Natural killer cell (primary cell): ENCODE measurements around the gene SHCBP1L. TPM values are rescaled to one million over a fixed set of nuclear protein-coding genes. Genes with fewer than 3 reads are reported as not detected.

Experiments used
- ATAC-seq, 3 donors: fragments of 150-1000 bp in 2 of 3; fragments of 200-7000 bp in 1 of 3; cut with Tn5 transposase; 1 replicate in 1 of 3; 2 replicates in 2 of 3; pipeline ENCODE4 v1.10.0; 2021; ENCODE audit warnings: mild to moderate bottlenecking in 2 of 3, moderate library complexity in 2 of 3
- DNase-seq, 2 donors: peaks; one replicate each; pipeline versions ENCODE4 v3.0.0 to v3.0.0-alpha.2; 2013 to 2021; ENCODE audit warnings: mixed read lengths in 1 of 2
- H3K27ac ChIP-seq: one replicate; pipeline ENCODE4 v1.5.1; 2013; ENCODE audit warnings: mild to moderate bottlenecking, low read length
- H3K27me3 ChIP-seq: one replicate; pipeline ENCODE4 v1.6.1; 2013; ENCODE audit warnings: low read length; ENCODE audit not compliant: control insufficient read depth, insufficient read depth
- H3K36me3 ChIP-seq: one replicate; pipeline ENCODE4 v1.6.1; 2013; ENCODE audit warnings: low read length; ENCODE audit not compliant: control insufficient read depth, insufficient read depth
- H3K4me1 ChIP-seq: one replicate; pipeline ENCODE4 v1.6.1; 2013; ENCODE audit warnings: low read length; ENCODE audit not compliant: control insufficient read depth, insufficient read depth
- H3K4me3 ChIP-seq: one replicate; pipeline ENCODE4 v1.5.1; 2013; ENCODE audit warnings: low read length
- H3K9me3 ChIP-seq: one replicate; pipeline ENCODE4 v1.6.1; 2013; ENCODE audit warnings: low read length; ENCODE audit not compliant: control insufficient read depth, insufficient read depth
- H3K27ac Mint-ChIP-seq, 2 donors: one replicate each; pipeline ENCODE4 v1.8.0; 2022; ENCODE audit warnings: mild to moderate bottlenecking in 2 of 2, mixed read lengths in 2 of 2, moderate library complexity in 1 of 2
- H3K27me3 Mint-ChIP-seq, 2 donors: one replicate each; pipeline ENCODE4 v1.8.0; 2022; ENCODE audit warnings: low read depth in 2 of 2, mixed read lengths in 2 of 2
- H3K36me3 Mint-ChIP-seq: one replicate; pipeline ENCODE4 v1.8.0; 2022; ENCODE audit warnings: mixed read lengths
- H3K4me1 Mint-ChIP-seq, 2 donors: one replicate each; pipeline ENCODE4 v1.8.0; 2022; ENCODE audit warnings: mixed read lengths in 2 of 2
- H3K4me3 Mint-ChIP-seq: one replicate; pipeline ENCODE4 v1.8.0; 2022; ENCODE audit warnings: mild to moderate bottlenecking, moderate library complexity, mixed read lengths
- H3K9me3 Mint-ChIP-seq, 2 donors: one replicate each; pipeline ENCODE4 v1.8.0; 2022; ENCODE audit warnings: mixed read lengths in 2 of 2
- WGBS: methylation state at CpG from one replicate; pipeline ENCODE4 v1.1.7; 2013; ENCODE audit warnings: missing lambda C conversion rate; ENCODE audit not compliant: insufficient coverage; 5-methylcytosine and 5-hydroxymethylcytosine counted together
- intact Hi-C: fragments of 100-400 bp; cut with micrococcal nuclease; formaldehyde crosslinking; loops from one replicate; pipeline ENCODE4 v1.14.2; 2022
- total RNA-seq, 4 donors: library from RNA; stranded (reverse); fragments of 120-200 nt in 1 of 4; gene quantifications; one replicate each; pipeline versions ENCODE4 v1.2.3 to v1.2.4, GENCODE V29; 2013 to 2022
- TF ChIP-seq, protein P1 (sequence below): fragments of 200-600 bp; IDR thresholded peaks from one replicate; pipeline ENCODE4 v1.8.0; 2022; ENCODE audit warnings: antibody characterized with exemption

SHCBP1L gene
- total RNA-seq, 3 donors from 2014 or later (not counting 1 experiment from before 2014, with no cell fraction given) = not detected

DNA sequence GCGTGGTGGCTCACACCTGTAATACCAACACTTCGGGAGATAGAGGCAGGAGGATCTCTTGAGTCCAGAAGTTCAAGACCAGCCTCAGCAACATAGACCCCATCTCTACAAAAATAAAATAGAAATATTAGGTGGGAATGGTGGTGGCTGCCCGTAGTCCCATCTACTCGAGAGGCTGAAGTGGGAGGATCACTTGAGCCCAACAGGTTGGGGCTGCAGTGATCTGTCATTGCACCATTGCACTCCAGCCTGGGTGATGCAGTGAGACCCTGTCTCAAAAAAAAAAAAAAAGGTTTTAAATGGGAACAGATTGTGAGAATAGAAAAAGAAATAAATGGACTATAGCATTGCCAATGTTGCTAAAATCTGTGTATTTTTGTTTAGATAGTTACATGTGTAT lies 102.6 kb downstream of the SHCBP1L start:
- Mint-ChIP-seq H3K4me1 (peaks cover 32 to 47% of the 10 kb centered on the region in 2 donors), H3K9me3 (no peaks in the 10 kb centered on the region), H3K27ac (peak overlapping the region in 1 of 2 donors; percentile 22), H3K4me3 (no peak overlapping the region), H3K36me3 (peaks cover 6% of the 10 kb centered on the region), H3K27me3 (no peaks in the 10 kb centered on the region)
- Histone ChIP-seq H3K4me3 (no peak overlapping the region), H3K36me3 (peaks cover 87% of the 10 kb centered on the region), H3K27me3 (no peaks in the 10 kb centered on the region), H3K27ac (no peak overlapping the region), H3K4me1 (peaks cover 6% of the 10 kb centered on the region), H3K9me3 (no peaks in the 10 kb centered on the region)
- WGBS = 100% methylated on average over 2 of the region's 4 CpGs
- TF ChIP-seq, protein P1, sequence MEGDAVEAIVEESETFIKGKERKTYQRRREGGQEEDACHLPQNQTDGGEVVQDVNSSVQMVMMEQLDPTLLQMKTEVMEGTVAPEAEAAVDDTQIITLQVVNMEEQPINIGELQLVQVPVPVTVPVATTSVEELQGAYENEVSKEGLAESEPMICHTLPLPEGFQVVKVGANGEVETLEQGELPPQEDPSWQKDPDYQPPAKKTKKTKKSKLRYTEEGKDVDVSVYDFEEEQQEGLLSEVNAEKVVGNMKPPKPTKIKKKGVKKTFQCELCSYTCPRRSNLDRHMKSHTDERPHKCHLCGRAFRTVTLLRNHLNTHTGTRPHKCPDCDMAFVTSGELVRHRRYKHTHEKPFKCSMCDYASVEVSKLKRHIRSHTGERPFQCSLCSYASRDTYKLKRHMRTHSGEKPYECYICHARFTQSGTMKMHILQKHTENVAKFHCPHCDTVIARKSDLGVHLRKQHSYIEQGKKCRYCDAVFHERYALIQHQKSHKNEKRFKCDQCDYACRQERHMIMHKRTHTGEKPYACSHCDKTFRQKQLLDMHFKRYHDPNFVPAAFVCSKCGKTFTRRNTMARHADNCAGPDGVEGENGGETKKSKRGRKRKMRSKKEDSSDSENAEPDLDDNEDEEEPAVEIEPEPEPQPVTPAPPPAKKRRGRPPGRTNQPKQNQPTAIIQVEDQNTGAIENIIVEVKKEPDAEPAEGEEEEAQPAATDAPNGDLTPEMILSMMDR = no peak
- intact Hi-C loops = no loop called here
- ATAC-seq (no peak), DNase-seq (no peak)

Other genes starting within 250 kb of the SHCBP1L start
- gene NPL, start 163.4 kb downstream of the SHCBP1L start, total RNA-seq = 10 to 100 TPM in 1 of 3 donors, 1 to 10 TPM in 2; 5.2 to 10.6 (median 6.8) TPM
- 100 to 1,000 TPM; 208 to 226 (median 226) TPM for gene DHX9, start 113.8 kb downstream of the SHCBP1L start, total RNA-seq
- under 1 TPM; 0.33 to 0.66 (median 0.58) TPM for gene LAMC1, start 70.3 kb upstream of the SHCBP1L start, total RNA-seq
- not detected for gene LAMC2, start 233.1 kb upstream of the SHCBP1L start, total RNA-seq